GM19193 (cell line): Measurements from ENCODE around the gene PTGES.

Source experiments
- POLR2A ChIP-seq: IDR thresholded peaks from 4 replicates; pipeline ENCODE4 v1.6.1; 2011; ENCODE audit not compliant: insufficient read depth, insufficient read length; ENCODE audit errors: extremely low read depth

The PTGES gene

GRCh38 chr9:129755151-129755550, 2.3 kb upstream of the PTGES start:
- no peak for TF ChIP-seq POLR2A

- no peak for TF ChIP-seq POLR2A
Measured at GRCh38 chr9:129751841-129752801, 721 bp downstream of the PTGES start.

GRCh38 chr9:129750013-129750638, 2.7 kb downstream of the PTGES start:
- no peak for TF ChIP-seq POLR2A

- no peak for TF ChIP-seq POLR2A
Measured at GRCh38 chr9:129749575-129749974, 3.3 kb downstream of the PTGES start.

- TF ChIP-seq POLR2A = no peak
Measured at GRCh38 chr9:129748249-129748648, 4.6 kb downstream of the PTGES start.

- TF ChIP-seq POLR2A = no peak
Measured at GRCh38 chr9:129746092-129746777, 6.6 kb downstream of the PTGES start.

GRCh38 chr9:129745200-129745599, 7.6 kb downstream of the PTGES start:
- no peak for TF ChIP-seq POLR2A

- TF ChIP-seq POLR2A = no peak
Measured at GRCh38 chr9:129740666-129741464, 12.0 kb downstream of the PTGES start.

GRCh38 chr9:129740174-129740573, 12.7 kb downstream of the PTGES start:
- no peak for TF ChIP-seq POLR2A

- no peak for TF ChIP-seq POLR2A
Measured at GRCh38 chr9:129739432-129739831, 13.4 kb downstream of the PTGES start.

GRCh38 chr9:129737479-129738274, 15.2 kb downstream of the PTGES start:
- peak; percentile 39 for TF ChIP-seq POLR2A

GRCh38 chr9:129736334-129736733, 16.5 kb downstream of the PTGES start:
- TF ChIP-seq POLR2A = no peak

- TF ChIP-seq POLR2A = no peak
Measured at GRCh38 chr9:129735546-129735945, 17.3 kb downstream of the PTGES start.

GRCh38 chr9:129733632-129733953, 19.2 kb downstream of the PTGES start:
- no peak for TF ChIP-seq POLR2A
